Spleen (tissue), 11 donors: ENCODE measurements around the gene SP110. TPM values are rescaled to one million over a fixed set of nuclear protein-coding genes. Genes with fewer than 3 reads are reported as not detected.

Source experiments
- DNase-seq: peaks from one replicate; pipeline ENCODE4 v3.0.0-alpha.2; 2020
- H3K27ac ChIP-seq, 8 donors: fragments of 200-600 bp; sonication (generic) in 7 of 8; 1 replicate in 4 of 8; 2 replicates in 4 of 8; pipeline versions ENCODE4 v1.5.0 to v1.8.0; 2016 to 2021; ENCODE audit warnings: inconsistent platforms in 4 of 8, mild to moderate bottlenecking in 4 of 8, moderate library complexity in 1 of 8
- H3K27me3 ChIP-seq, 7 donors: fragments of 200-600 bp; sonication (generic) in 6 of 7; replicated peaks in 1 of 7; 1 replicate in 4 of 7; 2 replicates in 3 of 7; pipeline versions ENCODE4 v1.5.0 to v1.8.0; 2016 to 2021; ENCODE audit warnings: inconsistent platforms in 3 of 7, mild to moderate bottlenecking in 1 of 7
- H3K36me3 ChIP-seq, 6 donors: fragments of 200-600 bp; sonication (generic) in 5 of 6; 1 replicate in 4 of 6; 2 replicates in 2 of 6; pipeline versions ENCODE4 v1.5.0 to v1.8.0; 2016 to 2021; ENCODE audit warnings: inconsistent platforms in 2 of 6
- H3K4me1 ChIP-seq, 6 donors: fragments of 200-600 bp; sonication (generic) in 5 of 6; 1 replicate in 3 of 6; 2 replicates in 3 of 6; pipeline versions ENCODE4 v1.5.0 to v1.8.0; 2016 to 2021; ENCODE audit warnings: inconsistent platforms in 3 of 6
- H3K4me3 ChIP-seq, 8 donors: fragments of 200-600 bp; sonication (generic) in 7 of 8; 1 replicate in 4 of 8; 2 replicates in 4 of 8; pipeline versions ENCODE4 v1.5.0 to v1.8.0; 2016 to 2021; ENCODE audit warnings: inconsistent platforms in 4 of 8, mild to moderate bottlenecking in 4 of 8, moderate library complexity in 2 of 8
- H3K9me3 ChIP-seq, 8 donors: fragments of 200-600 bp; sonication (generic) in 7 of 8; 1 replicate in 4 of 8; 2 replicates in 4 of 8; pipeline versions ENCODE4 v1.5.0 to v1.8.0; 2016 to 2021; ENCODE audit warnings: inconsistent platforms in 4 of 8
- CTCF ChIP-seq, 11 experiments: fragments of 200-600 bp in 7 of 11; fragments of 450-650 bp in 4 of 11; sonication (generic) in 4 of 11; IDR thresholded peaks in 8 of 11; conservative IDR thresholded peaks in 3 of 11; 1 replicate in 7 of 11; 2 replicates in 4 of 11; pipeline versions ENCODE4 v1.4.0 to v1.8.0; 2016 to 2021; ENCODE audit warnings: antibody characterized with exemption in 11 of 11, inconsistent platforms in 4 of 11, mild to moderate bottlenecking in 1 of 11
- POLR2A ChIP-seq, 3 donors: fragments of 450-650 bp; IDR thresholded peaks; one replicate each; pipeline ENCODE4 v1.5.1; 2017; ENCODE audit warnings: antibody characterized with exemption in 3 of 3, mild to moderate bottlenecking in 1 of 3
- POLR2AphosphoS5 ChIP-seq, 3 donors: sonication (generic); formaldehyde crosslinking; IDR thresholded peaks; one replicate each; pipeline ENCODE4 v1.5.1; 2017; ENCODE audit warnings: antibody characterized with exemption in 3 of 3
- WGBS, 5 donors: extraction: QIAGEN DNeasy Blood & Tissue Kit in 3 of 5; methylation state at CpG; one replicate each; pipeline versions ENCODE4 v1.1.5 to v1.1.7; 2013 to 2018; 5-methylcytosine and 5-hydroxymethylcytosine counted together
- intact Hi-C: fragments of 100-400 bp; cut with DNase I; formaldehyde crosslinking; loops from one replicate; pipeline ENCODE4 v1.15.0; 2023; ENCODE audit warnings: low total_unique reads
- polyA plus RNA-seq, 3 donors: library from polyadenylated mRNA; stranded (reverse); fragments of 200-250 nt; gene quantifications; one replicate each; pipeline ENCODE4 v1.2.1, GENCODE V29; 2013
- total RNA-seq, 7 donors: library from RNA; depleted of rRNA in 3 of 7; stranded (reverse); fragments of >200 nt in 3 of 7; fragmentation: NEBNext Ultra II Directional in 4 of 7; extraction: Animal tissue kit (Norgen Biotek cat#: 25700) in 4 of 7; gene quantifications; one replicate each; pipeline versions ENCODE4 v1.1.0 to v1.2.1, GENCODE V29; 2016 to 2021
- donor health status: healthy with polysubstance abuse.
- donor health status: DM: no; HTN: no; CAD: no; lungs with moderate emphysema.
- donor health status: DM: no; HTN: no; CAD: no.
- donor health status: Bipolar disorder and iron deficiency.
- donor health status: healthy.
- donor health status: DM: no; HTN: no; CAD: no.
- donor health status: DM: yes; HTN: yes; CAD: no.

SP110 gene
- total and polyA plus RNA-seq, 10 donors, result 47.9 to 157 (median 116) TPM

GRCh38 chr2:230172852-230173251 is 46.9 kb downstream of the SP110 start:
- peaks cover 0 to 100% (median 82%) of the 10 kb centered on the region in 6 donors for H3K36me3 ChIP-seq
- no peak overlapping the region for H3K27ac ChIP-seq
- intact Hi-C loops, result no loop called here
- TF ChIP-seq POLR2AphosphoS5 (IDR thresholded peaks at IDR 0.05) (no peak), POLR2A (IDR thresholded peaks at IDR 0.05) (no peak), CTCF (IDR thresholded peaks at IDR 0.05 in 8 of 11, conservative IDR thresholded peaks at IDR 0.05 in 3 of 11) (no peak)
- no peak overlapping the region for H3K4me3 ChIP-seq
- no peaks in the 10 kb centered on the region for H3K9me3 ChIP-seq
- no peaks in the 10 kb centered on the region for H3K27me3 ChIP-seq
- peaks cover 0 to 14% (median 5%) of the 10 kb centered on the region in 6 donors for H3K4me1 ChIP-seq
- no peak for DNase-seq
- 89 to 97% (median 96%) methylated on average over 11 of the region's 11 CpGs for WGBS, 5 donors

GRCh38 chr2:230172156-230172555 is 47.6 kb downstream of the SP110 start:
- no peak for DNase-seq
- Histone ChIP-seq H3K4me3 (no peak overlapping the region), H3K9me3 (no peaks in the 10 kb centered on the region), H3K36me3 (peaks cover 0 to 100% (median 82%) of the 10 kb centered on the region in 6 donors), H3K27ac (no peak overlapping the region), H3K27me3 (no peaks in the 10 kb centered on the region), H3K4me1 (peaks cover 0 to 14% (median 5%) of the 10 kb centered on the region in 6 donors)
- intact Hi-C loops, result no loop called here
- WGBS, 5 donors, result 96 to 100% (median 100%) methylated on average over 1 to 4 of the region's 4 CpGs
- no peak for TF ChIP-seq POLR2AphosphoS5 (IDR thresholded peaks at IDR 0.05)
- no peak for TF ChIP-seq POLR2A (IDR thresholded peaks at IDR 0.05)
- TF ChIP-seq CTCF (IDR thresholded peaks at IDR 0.05 in 8 of 11, conservative IDR thresholded peaks at IDR 0.05 in 3 of 11), result no peak

- peaks cover 0 to 100% (median 71%) of the 10 kb centered on the region in 6 donors for H3K36me3 ChIP-seq
- H3K4me3 ChIP-seq, result peak overlapping the region in 1 of 8 donors; percentile 8
- no peaks in the 10 kb centered on the region for H3K27me3 ChIP-seq
- H3K4me1 ChIP-seq, result peaks cover 0 to 14% (median 5%) of the 10 kb centered on the region in 6 donors
- no peaks in the 10 kb centered on the region for H3K9me3 ChIP-seq
- DNase-seq, result no peak
- 27 to 48% (median 33%) methylated on average over 9 of the region's 9 CpGs for WGBS, 5 donors
- intact Hi-C loops, result no loop called here
- no peak for TF ChIP-seq POLR2A (IDR thresholded peaks at IDR 0.05)
- peak in 1 of 3 donors; percentile 76 for TF ChIP-seq POLR2AphosphoS5 (IDR thresholded peaks at IDR 0.05)
- no peak for TF ChIP-seq CTCF (IDR thresholded peaks at IDR 0.05 in 8 of 11, conservative IDR thresholded peaks at IDR 0.05 in 3 of 11)
- H3K27ac ChIP-seq, result peak overlapping the region in 7 of 8 donors; percentile 23 to 67 (median 58)
These were observed 49.3 kb downstream of the SP110 start for GRCh38 chr2:230170532-230170931.

- Histone ChIP-seq H3K27ac (no peak overlapping the region), H3K4me1 (peaks cover 0 to 14% (median 5%) of the 10 kb centered on the region in 6 donors), H3K9me3 (no peaks in the 10 kb centered on the region), H3K27me3 (no peaks in the 10 kb centered on the region), H3K4me3 (no peak overlapping the region), H3K36me3 (peaks cover 0 to 81% (median 42%) of the 10 kb centered on the region in 6 donors)
- no peak for DNase-seq
- intact Hi-C loops, result no loop called here
- TF ChIP-seq POLR2AphosphoS5 (IDR thresholded peaks at IDR 0.05) (no peak), CTCF (IDR thresholded peaks at IDR 0.05 in 8 of 11, conservative IDR thresholded peaks at IDR 0.05 in 3 of 11) (no peak), POLR2A (IDR thresholded peaks at IDR 0.05) (no peak)
- WGBS, 5 donors, result 67 to 87% (median 77%) methylated on average over 2 of the region's 2 CpGs
These were observed 53.1 kb downstream of the SP110 start for GRCh38 chr2:230166557-230167170.
